ENCODE data around the gene ZBTB5. TPM values are rescaled to one million over a fixed set of nuclear protein-coding genes. Genes with fewer than 3 reads are reported as not detected.
"Not testable (repeated sequence)": the region's sequence is repeated elsewhere in the genome, so short reads cannot be mapped to it uniquely, and the experiment has no call there.

The ZBTB5 gene
- total and polyA plus RNA-seq, 2 donors (not counting 3 experiments of a cell fraction or from before 2014, with no cell fraction given) = 10.0 to 13.7 TPM

DNA sequence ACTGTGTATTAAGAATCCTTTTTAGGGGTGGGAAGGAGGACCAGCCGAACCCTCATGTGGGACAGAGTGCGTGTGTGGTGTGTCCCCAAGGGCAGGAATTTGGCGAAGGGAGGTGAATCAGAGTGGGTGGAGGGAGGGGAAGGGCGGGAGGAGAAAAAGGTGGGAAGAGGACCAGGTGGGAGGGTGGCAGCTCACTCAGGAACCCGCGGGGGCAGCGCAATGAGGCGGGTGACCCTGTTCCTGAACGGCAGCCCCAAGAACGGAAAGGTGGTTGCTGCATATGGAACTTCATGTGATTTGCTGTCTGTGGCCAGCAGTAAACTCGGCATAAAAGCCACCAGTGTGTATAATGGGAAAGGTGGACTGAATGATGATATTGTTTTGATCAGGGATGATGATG, 11.7 kb upstream of the ZBTB5 start:
- Histone ChIP-seq H3K4me3 (replicated peaks in 1 of 3; ENCODE audit: insufficient read depth in 1 of 3, low read depth in 1 of 3, low read length in 3 of 3) (no peak overlapping the region), H3K9ac (replicated peaks; ENCODE audit: extremely low read depth, insufficient read depth, low read length) (no peak overlapping the region), H3K27me3 (ENCODE audit: control insufficient read depth in 2 of 2, insufficient read depth in 2 of 2, low read length in 2 of 2) (peaks cover 8 to 15% of the 10 kb centered on the region in 2 experiments), H3K4me2 (ENCODE audit: insufficient read depth, low read length) (no peak overlapping the region), H3K36me3 (ENCODE audit: control insufficient read depth in 2 of 2, extremely low read depth in 1 of 2, insufficient read depth in 2 of 2, low read length in 2 of 2) (no peaks in the 10 kb centered on the region), H3K79me2 (ENCODE audit: control insufficient read depth, insufficient read depth, low read length) (no peaks in the 10 kb centered on the region), H3K9me1 (replicated peaks; ENCODE audit: control insufficient read depth, extremely low read depth, insufficient read depth, low read length) (no peaks in the 10 kb centered on the region), H3K9me3 (replicated peaks; ENCODE audit: control insufficient read depth, insufficient read depth, low read length) (no peaks in the 10 kb centered on the region), H2AFZ (ENCODE audit: low read depth, low read length) (no peak overlapping the region), H3K27ac (ENCODE audit: insufficient read depth, low read depth, low read length) (no peak overlapping the region), H3K4me1 (ENCODE audit: control insufficient read depth, extremely low read depth, insufficient read depth, low read length) (peaks cover 3% of the 10 kb centered on the region), H4K20me1 (replicated peaks; ENCODE audit: control insufficient read depth, extremely low read depth, insufficient read depth, low read length) (no peaks in the 10 kb centered on the region)
- dilution Hi-C loops (cut with MboI; ENCODE audit: extremely low pct_ligation_motif_present, low sequenced_read_pairs) (no loop called here), intact Hi-C loops (cut with micrococcal nuclease) (no loop called here)
- POLR2A ChIA-PET = no interaction called here
- CTCF ChIA-PET = no interaction called here
- DNase-seq (ENCODE audit: low read depth, low spot score) (no peak), FAIRE-seq (no peak)
- no TSS peak for BruUV-seq (replicated peaks)
- no peak for TF ChIP-seq MYC (IDR thresholded peaks at IDR 0.05; ENCODE audit: low read depth, low read length)
- TF ChIP-seq FOS (IDR thresholded peaks at IDR 0.05; ENCODE audit: borderline replicate concordance, insufficient read depth, low read length) = no peak

DNA sequence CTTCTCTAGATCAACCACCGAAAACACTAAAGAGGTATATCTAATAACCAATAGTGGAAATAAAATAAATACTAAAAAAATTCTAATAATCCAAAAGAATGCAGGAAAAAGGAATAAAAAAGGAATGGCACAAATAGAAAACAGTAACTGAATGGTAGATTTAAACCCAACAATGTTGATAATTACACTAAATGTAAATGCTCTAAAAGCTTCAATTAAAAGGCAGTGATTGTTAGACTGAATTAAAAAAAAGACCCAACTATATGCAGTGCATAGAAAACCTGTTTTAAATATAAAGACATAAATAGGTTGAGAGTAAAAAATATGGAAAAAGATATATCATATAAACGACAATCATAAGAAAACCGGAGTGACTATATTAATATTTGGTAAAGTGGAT, 9.2 kb upstream of the ZBTB5 start:
- no peak overlapping the region for H3K4me2 ChIP-seq (ENCODE audit: insufficient read depth, low read length)
- no peaks in the 10 kb centered on the region for H3K36me3 ChIP-seq (ENCODE audit: control insufficient read depth in 2 of 2, extremely low read depth in 1 of 2, insufficient read depth in 2 of 2, low read length in 2 of 2)
- intact Hi-C loops (cut with micrococcal nuclease) = no loop called here
- no peaks in the 10 kb centered on the region for H3K79me2 ChIP-seq (ENCODE audit: control insufficient read depth, insufficient read depth, low read length)
- H3K9ac ChIP-seq (replicated peaks; ENCODE audit: extremely low read depth, insufficient read depth, low read length) = no peak overlapping the region
- peaks cover 9% of the 10 kb centered on the region for H3K4me1 ChIP-seq (ENCODE audit: control insufficient read depth, extremely low read depth, insufficient read depth, low read length)
- no peaks in the 10 kb centered on the region for H4K20me1 ChIP-seq (replicated peaks; ENCODE audit: control insufficient read depth, extremely low read depth, insufficient read depth, low read length)
- no peaks in the 10 kb centered on the region for H3K9me1 ChIP-seq (replicated peaks; ENCODE audit: control insufficient read depth, extremely low read depth, insufficient read depth, low read length)
- no peaks in the 10 kb centered on the region for H3K9me3 ChIP-seq (replicated peaks; ENCODE audit: control insufficient read depth, insufficient read depth, low read length)
- ChIA-PET CTCF (no interaction called here), POLR2A (no interaction called here)
- H3K27ac ChIP-seq (ENCODE audit: insufficient read depth, low read depth, low read length) = no peak overlapping the region
- TF ChIP-seq FOS (IDR thresholded peaks at IDR 0.05; ENCODE audit: borderline replicate concordance, insufficient read depth, low read length) = no peak
- no peak for TF ChIP-seq JUN (IDR thresholded peaks at IDR 0.05; ENCODE audit: borderline replicate concordance, insufficient read depth, insufficient read length, low read depth)
- no peak for TF ChIP-seq POLR2AphosphoS5 (IDR thresholded peaks at IDR 0.05; ENCODE audit: insufficient read depth, low read depth, low read length)
- no peak for TF ChIP-seq POLR2A (IDR thresholded peaks at IDR 0.05; ENCODE audit: low read depth, low read length)
- no peak for TF ChIP-seq EZH2 (IDR thresholded peaks at IDR 0.05; ENCODE audit: borderline replicate concordance, low read depth, low read length, severe bottlenecking)
- TF ChIP-seq MYC (IDR thresholded peaks at IDR 0.05; ENCODE audit: low read depth, low read length) = no peak
- TF ChIP-seq, protein P1, sequence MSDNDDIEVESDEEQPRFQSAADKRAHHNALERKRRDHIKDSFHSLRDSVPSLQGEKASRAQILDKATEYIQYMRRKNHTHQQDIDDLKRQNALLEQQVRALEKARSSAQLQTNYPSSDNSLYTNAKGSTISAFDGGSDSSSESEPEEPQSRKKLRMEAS (IDR thresholded peaks at IDR 0.05; ENCODE audit: insufficient read depth, insufficient read length) = no peak
- no peak for TF ChIP-seq GATA2 (IDR thresholded peaks at IDR 0.05; ENCODE audit: insufficient read depth, insufficient read length, low read depth, low read length)
- TF ChIP-seq, protein P2, sequence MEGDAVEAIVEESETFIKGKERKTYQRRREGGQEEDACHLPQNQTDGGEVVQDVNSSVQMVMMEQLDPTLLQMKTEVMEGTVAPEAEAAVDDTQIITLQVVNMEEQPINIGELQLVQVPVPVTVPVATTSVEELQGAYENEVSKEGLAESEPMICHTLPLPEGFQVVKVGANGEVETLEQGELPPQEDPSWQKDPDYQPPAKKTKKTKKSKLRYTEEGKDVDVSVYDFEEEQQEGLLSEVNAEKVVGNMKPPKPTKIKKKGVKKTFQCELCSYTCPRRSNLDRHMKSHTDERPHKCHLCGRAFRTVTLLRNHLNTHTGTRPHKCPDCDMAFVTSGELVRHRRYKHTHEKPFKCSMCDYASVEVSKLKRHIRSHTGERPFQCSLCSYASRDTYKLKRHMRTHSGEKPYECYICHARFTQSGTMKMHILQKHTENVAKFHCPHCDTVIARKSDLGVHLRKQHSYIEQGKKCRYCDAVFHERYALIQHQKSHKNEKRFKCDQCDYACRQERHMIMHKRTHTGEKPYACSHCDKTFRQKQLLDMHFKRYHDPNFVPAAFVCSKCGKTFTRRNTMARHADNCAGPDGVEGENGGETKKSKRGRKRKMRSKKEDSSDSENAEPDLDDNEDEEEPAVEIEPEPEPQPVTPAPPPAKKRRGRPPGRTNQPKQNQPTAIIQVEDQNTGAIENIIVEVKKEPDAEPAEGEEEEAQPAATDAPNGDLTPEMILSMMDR (IDR thresholded peaks at IDR 0.05; ENCODE audit: extremely low read depth in 1 of 2, insufficient read depth in 1 of 2, low read depth in 1 of 2, low read length in 2 of 2) = no peak
- FAIRE-seq = no peak
- no peak overlapping the region for H2AFZ ChIP-seq (ENCODE audit: low read depth, low read length)
- H3K4me3 ChIP-seq (replicated peaks in 1 of 3; ENCODE audit: insufficient read depth in 1 of 3, low read depth in 1 of 3, low read length in 3 of 3) = no peak overlapping the region
- no peak for DNase-seq (ENCODE audit: low read depth, low spot score)
- BruUV-seq (replicated peaks) = no TSS peak
- dilution Hi-C loops (cut with MboI; ENCODE audit: extremely low pct_ligation_motif_present, low sequenced_read_pairs) = no loop called here
- peaks cover 5 to 9% of the 10 kb centered on the region in 2 experiments for H3K27me3 ChIP-seq (ENCODE audit: control insufficient read depth in 2 of 2, insufficient read depth in 2 of 2, low read length in 2 of 2)

DNA sequence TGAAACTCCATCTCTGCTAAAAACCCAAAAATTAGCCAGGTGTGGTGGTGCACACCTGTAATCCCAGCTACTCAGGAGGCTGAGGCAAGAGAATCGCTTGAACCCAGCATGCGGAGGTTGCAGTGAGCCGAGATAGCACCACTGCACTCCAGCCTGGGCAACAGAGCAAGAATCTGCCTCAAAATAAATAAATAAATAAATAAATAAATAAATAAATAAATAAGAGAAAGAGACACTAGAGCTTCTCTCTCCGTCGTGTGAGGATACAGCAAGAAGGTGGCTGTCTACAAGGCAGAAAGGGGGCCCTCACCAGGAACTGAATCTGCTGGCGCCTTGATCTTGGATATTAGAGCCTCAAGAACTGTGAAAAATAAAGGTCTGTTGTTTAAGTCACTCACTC, 8.7 kb upstream of the ZBTB5 start:
- POLR2A ChIA-PET; BruUV-seq (replicated peaks); H3K4me1 ChIP-seq (ENCODE audit: control insufficient read depth, extremely low read depth, insufficient read depth, low read length); dilution Hi-C loops (cut with MboI; ENCODE audit: extremely low pct_ligation_motif_present, low sequenced_read_pairs); H3K27ac ChIP-seq (ENCODE audit: insufficient read depth, low read depth, low read length); H3K9me3 ChIP-seq (replicated peaks; ENCODE audit: control insufficient read depth, insufficient read depth, low read length); H2AFZ ChIP-seq (ENCODE audit: low read depth, low read length); intact Hi-C loops (cut with micrococcal nuclease); H3K36me3 ChIP-seq (ENCODE audit: control insufficient read depth in 2 of 2, extremely low read depth in 1 of 2, insufficient read depth in 2 of 2, low read length in 2 of 2); H3K4me2 ChIP-seq (ENCODE audit: insufficient read depth, low read length); FAIRE-seq; H3K9me1 ChIP-seq (replicated peaks; ENCODE audit: control insufficient read depth, extremely low read depth, insufficient read depth, low read length); H3K27me3 ChIP-seq (ENCODE audit: control insufficient read depth in 2 of 2, insufficient read depth in 2 of 2, low read length in 2 of 2); H3K4me3 ChIP-seq (replicated peaks in 1 of 3; ENCODE audit: insufficient read depth in 1 of 3, low read depth in 1 of 3, low read length in 3 of 3); DNase-seq (ENCODE audit: low read depth, low spot score); H3K79me2 ChIP-seq (ENCODE audit: control insufficient read depth, insufficient read depth, low read length); H3K9ac ChIP-seq (replicated peaks; ENCODE audit: extremely low read depth, insufficient read depth, low read length); CTCF ChIA-PET; H4K20me1 ChIP-seq (replicated peaks; ENCODE audit: control insufficient read depth, extremely low read depth, insufficient read depth, low read length): not testable (repeated sequence)

Data from endothelial cell of umbilical vein (primary cell).